VCaP (cell line): ENCODE measurements around the gene AHCYL2.

Experiments used
- H3K27ac ChIP-seq: fragments of 450-650 bp; 2 replicates; pipeline ENCODE4 v1.5.1; 2017
- TF ChIP-seq, protein P1 (sequence below): fragments of 450-650 bp; conservative IDR thresholded peaks from 2 replicates; pipeline ENCODE4 v1.5.1; 2017; ENCODE audit warnings: mild to moderate bottlenecking, moderate library complexity

Gene AHCYL2

DNA sequence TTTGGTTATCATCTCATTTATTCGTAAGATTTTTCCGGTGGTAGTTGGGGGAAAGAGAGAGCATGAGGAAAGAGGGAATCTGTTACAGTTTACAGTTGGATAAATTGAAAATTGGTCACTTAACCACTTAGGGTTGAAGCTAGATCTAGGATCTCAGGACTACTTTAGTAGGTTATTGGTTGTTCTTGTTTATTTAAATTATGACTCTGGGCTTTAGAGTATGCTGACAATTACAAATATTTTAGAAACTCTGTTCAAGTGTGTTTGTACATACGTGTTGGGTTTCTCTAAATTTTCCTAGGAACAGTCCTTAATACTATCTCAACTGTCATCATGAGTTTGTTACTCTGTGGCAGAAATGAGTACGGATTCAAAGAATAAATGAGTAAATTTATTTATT is 160.8 kb downstream of the AHCYL2 start:
- H3K27ac ChIP-seq = no peak overlapping the region
- TF ChIP-seq, protein P1, sequence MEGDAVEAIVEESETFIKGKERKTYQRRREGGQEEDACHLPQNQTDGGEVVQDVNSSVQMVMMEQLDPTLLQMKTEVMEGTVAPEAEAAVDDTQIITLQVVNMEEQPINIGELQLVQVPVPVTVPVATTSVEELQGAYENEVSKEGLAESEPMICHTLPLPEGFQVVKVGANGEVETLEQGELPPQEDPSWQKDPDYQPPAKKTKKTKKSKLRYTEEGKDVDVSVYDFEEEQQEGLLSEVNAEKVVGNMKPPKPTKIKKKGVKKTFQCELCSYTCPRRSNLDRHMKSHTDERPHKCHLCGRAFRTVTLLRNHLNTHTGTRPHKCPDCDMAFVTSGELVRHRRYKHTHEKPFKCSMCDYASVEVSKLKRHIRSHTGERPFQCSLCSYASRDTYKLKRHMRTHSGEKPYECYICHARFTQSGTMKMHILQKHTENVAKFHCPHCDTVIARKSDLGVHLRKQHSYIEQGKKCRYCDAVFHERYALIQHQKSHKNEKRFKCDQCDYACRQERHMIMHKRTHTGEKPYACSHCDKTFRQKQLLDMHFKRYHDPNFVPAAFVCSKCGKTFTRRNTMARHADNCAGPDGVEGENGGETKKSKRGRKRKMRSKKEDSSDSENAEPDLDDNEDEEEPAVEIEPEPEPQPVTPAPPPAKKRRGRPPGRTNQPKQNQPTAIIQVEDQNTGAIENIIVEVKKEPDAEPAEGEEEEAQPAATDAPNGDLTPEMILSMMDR = no peak

- no peak overlapping the region for H3K27ac ChIP-seq
- TF ChIP-seq, protein P1 = no peak
Measured at GRCh38 chr7:129386506-129386905, 161.7 kb downstream of the AHCYL2 start.

- TF ChIP-seq, protein P1 = no peak
Measured at GRCh38 chr7:129387537-129387936, 162.7 kb downstream of the AHCYL2 start.

DNA sequence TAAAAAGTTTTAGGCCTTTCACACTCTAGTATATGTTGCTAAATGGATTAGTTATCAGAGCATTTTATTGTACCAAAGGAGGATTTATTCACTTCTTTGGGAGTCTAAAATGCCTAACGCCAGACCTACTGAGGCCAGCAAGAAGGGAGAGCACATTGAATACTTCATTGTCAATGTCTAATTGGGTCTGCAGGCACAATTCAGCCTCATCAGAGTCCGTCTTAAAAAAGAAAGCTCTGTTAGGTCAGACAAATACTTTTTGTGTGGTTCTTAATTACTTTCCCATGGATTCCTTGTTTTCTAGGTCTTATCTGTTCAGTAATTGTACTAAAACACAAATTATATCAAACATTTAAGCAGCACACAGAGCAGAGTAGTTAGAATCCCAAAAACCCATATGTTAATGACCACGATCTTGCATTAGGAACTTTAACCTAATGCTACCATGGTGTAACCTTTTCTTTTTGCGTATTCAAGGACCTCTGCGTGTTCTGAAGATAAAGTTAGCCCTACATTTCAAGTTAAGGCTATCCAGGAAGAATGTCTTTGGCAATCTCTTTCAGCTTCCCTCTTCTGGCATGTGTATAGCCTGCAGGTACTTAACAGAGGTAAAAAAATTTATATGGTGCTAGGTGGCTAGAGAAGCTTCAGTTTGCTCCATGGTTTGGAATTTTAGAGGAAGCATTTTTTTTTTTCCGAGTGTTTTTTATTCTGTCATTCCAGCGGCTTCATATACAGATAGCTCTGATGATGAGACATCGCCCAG is 163.7 kb downstream of the AHCYL2 start:
- TF ChIP-seq, protein P1 = no peak
- H3K27ac ChIP-seq = no peak overlapping the region

More at GRCh38 chr7:129387537-129387936, 162.7 kb downstream of the AHCYL2 start:
- no peak overlapping the region for H3K27ac ChIP-seq

DNA sequence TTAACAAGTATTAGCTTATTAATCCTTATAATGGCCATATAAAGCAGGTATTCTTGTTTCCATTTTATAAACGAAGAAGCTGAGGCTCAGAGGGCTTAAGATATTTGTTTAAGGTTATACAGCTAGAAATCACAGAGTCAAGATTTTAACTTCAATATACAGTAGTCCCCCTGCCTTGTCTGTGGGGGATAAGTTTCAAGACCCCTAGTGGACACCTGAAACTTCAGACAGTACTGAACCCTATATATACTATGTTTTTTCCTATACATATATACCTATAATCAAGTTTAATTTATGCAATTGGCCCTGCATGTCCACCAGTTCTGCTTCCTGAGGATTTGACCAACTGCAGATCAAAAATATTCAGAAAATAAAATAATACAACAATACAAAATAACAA is 165.0 kb downstream of the AHCYL2 start:
- no peak overlapping the region for H3K27ac ChIP-seq
- TF ChIP-seq, protein P1 = no peak

DNA sequence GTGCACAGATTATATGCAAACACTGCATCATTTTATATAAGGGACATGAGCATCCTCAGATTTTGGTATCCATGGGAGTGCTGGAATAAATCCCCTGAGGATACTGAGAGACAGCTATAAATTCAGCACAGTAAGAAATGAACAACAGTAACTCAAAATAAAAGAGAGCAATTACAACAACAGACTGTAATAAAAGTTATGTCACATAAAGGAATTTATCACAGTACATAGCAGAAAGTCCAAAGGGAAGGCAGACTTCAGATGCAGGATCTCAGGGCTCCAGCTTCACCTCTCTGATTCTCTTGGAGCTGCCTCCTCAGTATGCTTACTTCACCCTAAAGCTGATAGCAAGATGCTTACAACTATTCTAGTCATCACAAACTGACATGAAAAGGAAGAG is 165.5 kb downstream of the AHCYL2 start:
- H3K27ac ChIP-seq = no peak overlapping the region
- TF ChIP-seq, protein P1 = no peak

DNA sequence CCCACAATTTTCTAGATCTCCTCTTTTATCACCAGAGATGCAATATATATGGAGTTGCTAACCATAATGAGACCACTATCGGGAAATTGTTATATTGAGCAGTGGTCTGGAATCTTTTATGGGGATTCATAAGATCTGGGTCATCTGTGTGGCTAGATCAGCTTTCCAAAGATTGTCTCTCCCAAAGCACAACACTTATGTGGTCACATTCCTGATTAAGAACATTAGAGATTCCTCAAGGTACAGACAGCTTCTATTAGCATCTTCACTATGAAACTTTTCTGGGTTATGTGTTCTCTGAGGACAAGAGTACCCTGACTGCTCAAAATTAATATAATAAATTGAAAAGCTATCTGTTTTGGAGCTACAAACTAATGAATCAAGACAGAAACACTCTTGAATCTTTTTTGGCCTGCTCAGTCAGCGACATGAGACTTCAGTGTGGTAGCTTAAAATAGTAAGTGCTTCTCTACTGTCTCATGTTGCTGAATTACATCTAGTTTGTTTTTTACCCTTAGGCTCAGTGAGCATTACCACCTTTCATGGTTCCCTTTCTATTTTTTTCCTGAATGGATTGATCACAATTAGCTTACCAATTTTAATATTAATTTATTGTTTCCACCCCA is 166.8 kb downstream of the AHCYL2 start:
- H3K27ac ChIP-seq = no peak overlapping the region
- TF ChIP-seq, protein P1 = no peak
